ENCODE measurements around the gene DRG1.
A peak's percentile ranks its signal among the peaks of the same experiment; 100 is the strongest.
"Not testable (repeated sequence)": the region's sequence is repeated elsewhere in the genome, so short reads cannot be mapped to it uniquely, and the experiment has no call there.

Gene DRG1

GRCh38 chr22:31398231-31398630 is 1.2 kb upstream of the DRG1 start:
- Histone ChIP-seq H2AFZ (ENCODE audit: low read depth, low read length) (no peak overlapping the region), H3K4me3 (ENCODE audit: low read length) (no peak overlapping the region), H3K9me3 (ENCODE audit: low read length) (peaks cover 1% of the 10 kb centered on the region), H3K27me3 (ENCODE audit: insufficient read depth, low read length) (no peaks in the 10 kb centered on the region), H3K36me3 (ENCODE audit: insufficient read depth, low read length) (peaks cover 22% of the 10 kb centered on the region), H3K4me1 (ENCODE audit: insufficient read depth, low read length) (peaks cover 8% of the 10 kb centered on the region)

DNA sequence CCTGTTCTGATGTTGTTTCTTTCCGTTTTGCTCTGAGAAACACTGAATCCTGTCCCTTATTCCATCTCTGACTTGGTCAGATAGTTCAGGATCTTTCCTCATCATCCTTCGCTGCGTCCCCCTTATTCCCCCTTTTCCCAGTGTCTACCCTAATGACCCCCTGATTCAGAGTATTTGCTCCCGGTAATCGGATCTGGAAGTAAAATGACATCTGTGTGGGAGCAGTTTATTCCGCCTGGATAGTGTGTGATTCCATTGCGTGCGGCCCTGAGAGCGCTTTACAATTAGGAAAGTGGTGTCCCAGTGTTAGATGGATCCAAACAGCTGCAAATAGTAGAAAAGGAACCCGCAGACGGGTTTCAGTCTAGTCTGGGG is 606 bp downstream of the DRG1 start:
- Histone ChIP-seq H3K4me1 (ENCODE audit: insufficient read depth, low read length) (peaks cover 8% of the 10 kb centered on the region), H3K36me3 (ENCODE audit: insufficient read depth, low read length) (peaks cover 34% of the 10 kb centered on the region)

GRCh38 chr22:31402350-31402749 is 2.9 kb downstream of the DRG1 start:
- not testable (repeated sequence) for H3K27me3 ChIP-seq (ENCODE audit: insufficient read depth, low read length); H3K4me3 ChIP-seq (ENCODE audit: low read length); H3K4me1 ChIP-seq (ENCODE audit: insufficient read depth, low read length); H2AFZ ChIP-seq (ENCODE audit: low read depth, low read length); H3K9me3 ChIP-seq (ENCODE audit: low read length)
- peaks cover 54% of the 10 kb centered on the region for H3K36me3 ChIP-seq (ENCODE audit: insufficient read depth, low read length)

More for the DNA sequence above, 606 bp downstream of the DRG1 start:
- H3K4me3 ChIP-seq (ENCODE audit: low read length), result peak overlapping the region; percentile 66
- no peaks in the 10 kb centered on the region for H3K27me3 ChIP-seq (ENCODE audit: insufficient read depth, low read length)
- H2AFZ ChIP-seq (ENCODE audit: low read depth, low read length), result peak overlapping the region; percentile 3
- no peaks in the 10 kb centered on the region for H3K9me3 ChIP-seq (ENCODE audit: low read length)

DNA sequence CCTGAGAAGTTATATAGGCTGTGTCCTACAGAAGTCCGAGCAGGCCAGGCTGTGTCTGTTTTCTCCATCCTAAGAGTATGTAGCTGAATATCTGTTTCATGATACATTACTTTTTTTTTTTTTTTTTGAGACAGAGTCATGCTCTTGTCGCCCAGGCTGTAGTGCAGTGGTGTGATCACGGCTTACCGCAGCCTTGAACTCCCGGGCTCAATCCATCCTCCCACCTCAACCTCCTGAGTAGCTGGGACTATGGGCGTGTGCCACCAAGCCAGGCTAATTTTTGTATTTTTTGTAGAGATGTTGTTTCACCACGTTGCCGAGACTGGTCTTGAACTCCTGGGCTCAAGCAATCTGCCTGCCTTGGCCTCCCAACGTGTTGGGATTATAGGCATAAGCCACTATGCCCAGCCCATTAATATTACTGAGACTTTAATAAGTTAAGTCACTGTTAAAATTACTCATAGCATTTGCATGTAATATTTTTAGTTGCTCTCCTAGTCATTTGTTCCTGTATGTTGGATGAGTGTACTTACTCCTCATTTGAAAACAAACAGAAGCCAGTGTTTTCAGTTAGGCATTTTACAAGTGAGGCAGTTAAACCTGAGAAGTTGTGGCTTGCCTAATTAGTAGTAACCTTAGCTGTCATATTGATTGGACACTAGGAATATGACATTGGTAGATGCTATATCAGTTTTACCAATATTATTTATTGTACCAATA is 26.1 kb downstream of the DRG1 start:
- no peaks in the 10 kb centered on the region for H3K9me3 ChIP-seq (ENCODE audit: low read length)
- H3K36me3 ChIP-seq (ENCODE audit: insufficient read depth, low read length), result peaks cover 73% of the 10 kb centered on the region
- no peaks in the 10 kb centered on the region for H3K4me1 ChIP-seq (ENCODE audit: insufficient read depth, low read length)
- no peak overlapping the region for H2AFZ ChIP-seq (ENCODE audit: low read depth, low read length)
- H3K4me3 ChIP-seq (ENCODE audit: low read length), result no peak overlapping the region
- no peaks in the 10 kb centered on the region for H3K27me3 ChIP-seq (ENCODE audit: insufficient read depth, low read length)

DNA sequence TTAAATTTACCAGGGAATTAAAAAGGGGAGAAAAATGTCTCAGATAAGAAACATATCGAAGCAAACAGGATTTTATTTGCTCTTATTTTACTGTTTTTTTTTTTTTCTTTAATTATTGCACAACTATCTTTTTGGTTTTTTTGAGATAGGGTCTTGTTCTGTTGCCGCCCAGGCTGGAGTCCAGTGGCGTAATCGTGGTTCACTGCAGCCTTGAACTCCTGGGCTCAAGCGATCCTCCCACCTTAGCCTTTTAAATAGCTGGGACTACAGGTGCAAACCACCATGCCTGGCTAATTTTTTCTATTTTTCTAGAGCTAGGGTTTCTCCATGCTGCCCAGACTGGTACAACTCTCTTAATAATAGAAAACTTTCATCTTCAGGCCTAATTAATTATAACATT is 32.5 kb downstream of the DRG1 start:
- peaks cover 81% of the 10 kb centered on the region for H3K36me3 ChIP-seq (ENCODE audit: insufficient read depth, low read length)
- no peak overlapping the region for H2AFZ ChIP-seq (ENCODE audit: low read depth, low read length)
- H3K9me3 ChIP-seq (ENCODE audit: low read length), result no peaks in the 10 kb centered on the region
- no peaks in the 10 kb centered on the region for H3K4me1 ChIP-seq (ENCODE audit: insufficient read depth, low read length)
- H3K27me3 ChIP-seq (ENCODE audit: insufficient read depth, low read length), result no peaks in the 10 kb centered on the region
- no peak overlapping the region for H3K4me3 ChIP-seq (ENCODE audit: low read length)

DNA sequence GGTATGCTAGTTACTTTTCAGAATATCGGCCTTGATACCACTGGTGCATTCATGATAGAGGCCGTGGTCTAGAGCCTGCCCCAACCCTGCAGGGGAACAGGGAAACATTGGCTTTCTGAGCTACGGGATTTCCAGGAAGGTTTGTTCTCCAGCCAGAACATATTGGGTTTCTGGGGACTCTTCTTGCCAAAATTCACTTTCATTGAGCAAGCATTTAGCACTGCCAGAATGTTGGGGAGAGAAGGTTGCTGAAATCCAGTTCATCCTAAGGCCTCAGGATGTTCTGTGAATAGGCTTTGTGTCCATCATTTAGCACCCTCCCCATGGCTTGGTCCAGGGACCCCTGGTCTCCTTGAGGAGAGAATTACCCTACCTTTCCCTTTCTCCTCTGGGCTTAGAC is 36.7 kb downstream of the DRG1 start:
- Histone ChIP-seq H3K36me3 (ENCODE audit: insufficient read depth, low read length) (peaks cover 88% of the 10 kb centered on the region), H3K4me3 (ENCODE audit: low read length) (no peak overlapping the region), H3K4me1 (ENCODE audit: insufficient read depth, low read length) (no peaks in the 10 kb centered on the region), H2AFZ (ENCODE audit: low read depth, low read length) (no peak overlapping the region), H3K9me3 (ENCODE audit: low read length) (no peaks in the 10 kb centered on the region), H3K27me3 (ENCODE audit: insufficient read depth, low read length) (no peaks in the 10 kb centered on the region)

GRCh38 chr22:31439808-31440207 is 40.4 kb downstream of the DRG1 start:
- Histone ChIP-seq H3K27me3 (ENCODE audit: insufficient read depth, low read length) (no peaks in the 10 kb centered on the region), H2AFZ (ENCODE audit: low read depth, low read length) (no peak overlapping the region), H3K9me3 (ENCODE audit: low read length) (no peaks in the 10 kb centered on the region), H3K4me1 (ENCODE audit: insufficient read depth, low read length) (no peaks in the 10 kb centered on the region), H3K36me3 (ENCODE audit: insufficient read depth, low read length) (peaks cover 91% of the 10 kb centered on the region), H3K4me3 (ENCODE audit: low read length) (no peak overlapping the region)

GRCh38 chr22:31440681-31441080 is 41.3 kb downstream of the DRG1 start:
- peaks cover 92% of the 10 kb centered on the region for H3K36me3 ChIP-seq (ENCODE audit: insufficient read depth, low read length)
- H3K4me3 ChIP-seq (ENCODE audit: low read length), result no peak overlapping the region
- no peak overlapping the region for H2AFZ ChIP-seq (ENCODE audit: low read depth, low read length)
- no peaks in the 10 kb centered on the region for H3K27me3 ChIP-seq (ENCODE audit: insufficient read depth, low read length)
- H3K9me3 ChIP-seq (ENCODE audit: low read length), result no peaks in the 10 kb centered on the region
- no peaks in the 10 kb centered on the region for H3K4me1 ChIP-seq (ENCODE audit: insufficient read depth, low read length)

DNA sequence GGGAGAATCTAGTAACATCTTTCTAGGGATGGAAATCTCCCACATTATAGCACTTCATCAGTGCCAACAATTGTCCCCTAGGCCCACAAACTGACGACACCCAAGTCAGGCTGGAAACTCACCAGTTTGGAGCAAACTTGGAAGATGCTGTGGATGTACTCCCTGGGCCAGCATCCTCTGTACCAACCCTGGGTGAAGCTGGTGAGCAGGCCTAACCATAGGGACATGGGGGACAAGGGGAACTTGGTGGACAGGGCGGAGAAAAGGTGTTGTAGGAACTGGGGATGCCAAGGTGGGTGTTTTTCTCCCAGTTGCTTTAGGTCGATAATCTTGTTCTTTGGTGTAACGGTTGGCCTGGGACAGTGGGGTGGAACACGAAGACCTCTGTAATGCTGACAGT is 42.2 kb downstream of the DRG1 start:
- Histone ChIP-seq H3K36me3 (ENCODE audit: insufficient read depth, low read length) (peaks cover 90% of the 10 kb centered on the region), H3K4me1 (ENCODE audit: insufficient read depth, low read length) (no peaks in the 10 kb centered on the region), H3K4me3 (ENCODE audit: low read length) (no peak overlapping the region), H2AFZ (ENCODE audit: low read depth, low read length) (no peak overlapping the region), H3K27me3 (ENCODE audit: insufficient read depth, low read length) (no peaks in the 10 kb centered on the region), H3K9me3 (ENCODE audit: low read length) (no peaks in the 10 kb centered on the region)

GRCh38 chr22:31442768-31443489 is 43.5 kb downstream of the DRG1 start:
- H3K9me3 ChIP-seq (ENCODE audit: low read length), result no peaks in the 10 kb centered on the region
- H3K4me3 ChIP-seq (ENCODE audit: low read length), result no peak overlapping the region
- H3K4me1 ChIP-seq (ENCODE audit: insufficient read depth, low read length), result no peaks in the 10 kb centered on the region
- H3K27me3 ChIP-seq (ENCODE audit: insufficient read depth, low read length), result no peaks in the 10 kb centered on the region
- peaks cover 86% of the 10 kb centered on the region for H3K36me3 ChIP-seq (ENCODE audit: insufficient read depth, low read length)
- no peak overlapping the region for H2AFZ ChIP-seq (ENCODE audit: low read depth, low read length)

DNA sequence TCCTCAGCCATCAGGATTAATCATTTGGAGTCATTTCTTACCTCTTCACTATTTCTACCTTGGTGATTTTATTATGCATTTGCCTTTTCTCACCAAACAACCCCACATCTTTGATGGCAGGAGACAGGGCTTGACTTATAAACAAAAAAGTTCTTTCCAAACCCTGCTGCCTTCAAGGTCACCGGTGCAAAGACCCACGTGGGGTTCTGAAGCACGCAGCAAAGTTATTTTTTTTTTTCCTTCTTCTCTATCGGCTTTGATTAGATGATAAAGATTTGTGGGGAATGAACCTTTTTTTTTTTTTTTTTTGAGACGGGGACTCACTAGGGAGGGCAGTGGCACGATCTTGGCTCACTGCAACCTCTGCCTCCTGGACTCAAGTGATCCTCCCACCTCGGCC is 44.1 kb downstream of the DRG1 start:
- H3K36me3 ChIP-seq (ENCODE audit: insufficient read depth, low read length), result peaks cover 87% of the 10 kb centered on the region
- H3K27me3 ChIP-seq (ENCODE audit: insufficient read depth, low read length), result no peaks in the 10 kb centered on the region

GRCh38 chr22:31445642-31446041 is 46.2 kb downstream of the DRG1 start:
- H3K9me3 ChIP-seq (ENCODE audit: low read length), result no peaks in the 10 kb centered on the region
- H3K36me3 ChIP-seq (ENCODE audit: insufficient read depth, low read length), result peaks cover 78% of the 10 kb centered on the region
- no peaks in the 10 kb centered on the region for H3K4me1 ChIP-seq (ENCODE audit: insufficient read depth, low read length)
- no peak overlapping the region for H2AFZ ChIP-seq (ENCODE audit: low read depth, low read length)
- H3K27me3 ChIP-seq (ENCODE audit: insufficient read depth, low read length), result no peaks in the 10 kb centered on the region
- no peak overlapping the region for H3K4me3 ChIP-seq (ENCODE audit: low read length)

More for the DNA sequence above, 44.1 kb downstream of the DRG1 start:
- H2AFZ ChIP-seq (ENCODE audit: low read depth, low read length), result no peak overlapping the region
- no peaks in the 10 kb centered on the region for H3K4me1 ChIP-seq (ENCODE audit: insufficient read depth, low read length)
- H3K9me3 ChIP-seq (ENCODE audit: low read length), result no peaks in the 10 kb centered on the region
- H3K4me3 ChIP-seq (ENCODE audit: low read length), result no peak overlapping the region

DNA sequence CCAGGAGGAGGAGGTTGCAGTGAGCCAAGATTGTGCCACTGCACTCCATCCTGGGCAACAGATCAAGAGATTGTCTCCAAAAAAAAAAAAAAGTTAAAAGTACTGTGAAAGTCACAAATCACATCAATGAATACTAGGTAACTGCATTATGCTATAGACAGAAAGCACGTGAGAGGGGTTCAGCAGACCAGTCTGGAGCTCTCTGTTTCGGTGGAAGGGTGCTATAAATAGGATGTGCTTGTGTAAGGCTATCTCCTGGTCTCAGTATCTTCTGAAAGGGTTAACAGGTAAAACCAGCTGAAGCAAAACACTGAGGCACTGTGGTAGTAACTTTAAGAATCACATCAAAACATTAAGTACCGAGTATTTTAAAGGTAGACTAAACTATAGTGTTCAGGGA is 46.8 kb downstream of the DRG1 start:
- Histone ChIP-seq H3K27me3 (ENCODE audit: insufficient read depth, low read length) (no peaks in the 10 kb centered on the region), H3K36me3 (ENCODE audit: insufficient read depth, low read length) (peaks cover 73% of the 10 kb centered on the region), H3K4me3 (ENCODE audit: low read length) (no peak overlapping the region), H2AFZ (ENCODE audit: low read depth, low read length) (no peak overlapping the region), H3K4me1 (ENCODE audit: insufficient read depth, low read length) (no peaks in the 10 kb centered on the region), H3K9me3 (ENCODE audit: low read length) (no peaks in the 10 kb centered on the region)

Measured in neuron (in vitro differentiated cells).